ENCODE data around the gene NT5DC2. TPM values are rescaled to one million over a fixed set of nuclear protein-coding genes. Genes with fewer than 3 reads are reported as not detected.

The NT5DC2 gene
- polyA plus RNA-seq, 4 donors = 4.9 to 46.9 (median 23.8) TPM

GRCh38 chr3:52503788-52504424 lies 29.8 kb downstream of the NT5DC2 start:
- no peaks in the 10 kb centered on the region for H3K4me1 ChIP-seq (ENCODE audit: control insufficient read depth in 3 of 3, insufficient read depth in 2 of 3, low read depth in 1 of 3, low read length in 2 of 3)
- H3K4me3 ChIP-seq (ENCODE audit: low read depth in 1 of 3, low read length in 3 of 3) = no peak overlapping the region
- FAIRE-seq = no peak
- DNase-seq = no peak
- H3K9me3 ChIP-seq (ENCODE audit: control insufficient read depth in 2 of 2, insufficient read depth in 1 of 2, low read depth in 1 of 2, low read length in 1 of 2) = no peaks in the 10 kb centered on the region
- H3K27me3 ChIP-seq (ENCODE audit: control insufficient read depth in 3 of 3, insufficient read depth in 3 of 3, low read length in 3 of 3) = no peaks in the 10 kb centered on the region
- peaks cover 0 to 4% (median 0%) of the 10 kb centered on the region in 3 donors for H3K36me3 ChIP-seq (ENCODE audit: control insufficient read depth in 3 of 3, insufficient read depth in 2 of 3, low read depth in 1 of 3, low read length in 3 of 3)
- WGBS, 3 donors = 39 to 65% (median 56%) methylated on average over 23 of the region's 23 CpGs
- no peak overlapping the region for H3K27ac ChIP-seq (ENCODE audit: low read depth in 1 of 3, low read length in 2 of 3)

GRCh38 chr3:52502808-52503350 lies 30.8 kb downstream of the NT5DC2 start:
- no peaks in the 10 kb centered on the region for H3K4me1 ChIP-seq (ENCODE audit: control insufficient read depth in 3 of 3, insufficient read depth in 2 of 3, low read depth in 1 of 3, low read length in 2 of 3)
- peaks cover 0 to 2% (median 0%) of the 10 kb centered on the region in 3 donors for H3K36me3 ChIP-seq (ENCODE audit: control insufficient read depth in 3 of 3, insufficient read depth in 2 of 3, low read depth in 1 of 3, low read length in 3 of 3)
- no peak for FAIRE-seq
- no peak overlapping the region for H3K27ac ChIP-seq (ENCODE audit: low read depth in 1 of 3, low read length in 2 of 3)
- H3K4me3 ChIP-seq (ENCODE audit: low read depth in 1 of 3, low read length in 3 of 3) = no peak overlapping the region
- 89 to 93% (median 92%) methylated on average over 11 of the region's 11 CpGs for WGBS, 3 donors
- no peak for DNase-seq
- no peaks in the 10 kb centered on the region for H3K9me3 ChIP-seq (ENCODE audit: control insufficient read depth in 2 of 2, insufficient read depth in 1 of 2, low read depth in 1 of 2, low read length in 1 of 2)
- H3K27me3 ChIP-seq (ENCODE audit: control insufficient read depth in 3 of 3, insufficient read depth in 3 of 3, low read length in 3 of 3) = no peaks in the 10 kb centered on the region

DNA sequence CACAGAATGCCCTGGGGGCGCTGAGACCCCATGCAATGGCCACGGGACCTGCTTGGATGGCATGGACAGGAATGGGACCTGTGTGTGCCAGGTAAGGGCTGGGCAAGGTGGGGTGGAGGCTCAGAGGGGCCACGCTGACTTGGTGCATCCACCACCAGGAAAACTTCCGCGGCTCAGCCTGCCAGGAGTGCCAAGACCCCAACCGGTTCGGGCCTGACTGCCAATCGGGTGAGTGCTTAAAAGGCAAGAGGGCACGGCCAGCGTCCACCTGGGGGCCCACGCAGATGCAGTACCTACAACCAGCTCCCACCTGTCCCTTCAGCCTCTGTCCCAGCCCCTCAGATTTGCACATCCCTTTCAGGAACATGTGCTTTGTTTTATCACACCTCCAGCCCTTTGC lies 31.7 kb downstream of the NT5DC2 start:
- no peak overlapping the region for H3K4me3 ChIP-seq (ENCODE audit: low read depth in 1 of 3, low read length in 3 of 3)
- DNase-seq = no peak
- WGBS, 3 donors = 81 to 93% (median 82%) methylated on average over 11 of the region's 11 CpGs
- no peaks in the 10 kb centered on the region for H3K4me1 ChIP-seq (ENCODE audit: control insufficient read depth in 3 of 3, insufficient read depth in 2 of 3, low read depth in 1 of 3, low read length in 2 of 3)
- no peaks in the 10 kb centered on the region for H3K9me3 ChIP-seq (ENCODE audit: control insufficient read depth in 2 of 2, insufficient read depth in 1 of 2, low read depth in 1 of 2, low read length in 1 of 2)
- no peak for FAIRE-seq
- H3K27me3 ChIP-seq (ENCODE audit: control insufficient read depth in 3 of 3, insufficient read depth in 3 of 3, low read length in 3 of 3) = no peaks in the 10 kb centered on the region
- no peak overlapping the region for H3K27ac ChIP-seq (ENCODE audit: low read depth in 1 of 3, low read length in 2 of 3)
- H3K36me3 ChIP-seq (ENCODE audit: control insufficient read depth in 3 of 3, insufficient read depth in 2 of 3, low read depth in 1 of 3, low read length in 3 of 3) = peaks cover 0 to 2% (median 0%) of the 10 kb centered on the region in 3 donors

DNA sequence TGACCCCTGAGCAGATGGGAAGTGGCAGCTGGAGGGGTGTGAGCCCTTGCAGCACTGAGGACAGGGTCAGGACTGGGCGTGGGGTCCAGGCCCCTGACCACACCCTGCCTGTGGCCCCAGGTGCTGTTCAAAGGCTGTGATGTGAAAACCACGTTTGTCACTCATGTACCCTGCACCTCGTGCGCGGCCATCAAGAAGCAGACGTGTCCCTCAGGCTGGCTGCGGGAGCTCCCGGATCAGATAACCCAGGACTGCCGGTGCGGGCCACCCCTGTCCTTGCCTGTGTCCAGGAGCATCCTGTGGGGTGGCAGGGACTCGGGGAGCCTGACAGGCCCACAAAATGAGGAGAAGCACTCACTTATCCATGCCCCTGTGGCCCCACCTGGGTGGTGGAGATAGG lies 32.6 kb downstream of the NT5DC2 start:
- DNase-seq = no peak
- H3K9me3 ChIP-seq (ENCODE audit: control insufficient read depth in 2 of 2, insufficient read depth in 1 of 2, low read depth in 1 of 2, low read length in 1 of 2) = no peaks in the 10 kb centered on the region
- FAIRE-seq = no peak
- 44 to 71% (median 58%) methylated on average over 10 to 11 of the region's 11 CpGs for WGBS, 3 donors
- H3K4me3 ChIP-seq (ENCODE audit: low read depth in 1 of 3, low read length in 3 of 3) = no peak overlapping the region
- H3K4me1 ChIP-seq (ENCODE audit: control insufficient read depth in 3 of 3, insufficient read depth in 2 of 3, low read depth in 1 of 3, low read length in 2 of 3) = no peaks in the 10 kb centered on the region
- no peaks in the 10 kb centered on the region for H3K27me3 ChIP-seq (ENCODE audit: control insufficient read depth in 3 of 3, insufficient read depth in 3 of 3, low read length in 3 of 3)
- no peak overlapping the region for H3K27ac ChIP-seq (ENCODE audit: low read depth in 1 of 3, low read length in 2 of 3)
- H3K36me3 ChIP-seq (ENCODE audit: control insufficient read depth in 3 of 3, insufficient read depth in 2 of 3, low read depth in 1 of 3, low read length in 3 of 3) = peaks cover 0 to 2% (median 0%) of the 10 kb centered on the region in 3 donors

- Histone ChIP-seq H3K27me3 (ENCODE audit: control insufficient read depth in 3 of 3, insufficient read depth in 3 of 3, low read length in 3 of 3) (no peaks in the 10 kb centered on the region), H3K4me1 (ENCODE audit: control insufficient read depth in 3 of 3, insufficient read depth in 2 of 3, low read depth in 1 of 3, low read length in 2 of 3) (no peaks in the 10 kb centered on the region), H3K36me3 (ENCODE audit: control insufficient read depth in 3 of 3, insufficient read depth in 2 of 3, low read depth in 1 of 3, low read length in 3 of 3) (peaks cover 0 to 11% (median 0%) of the 10 kb centered on the region in 3 donors), H3K27ac (ENCODE audit: low read depth in 1 of 3, low read length in 2 of 3) (peak overlapping the region in 1 of 3 donors; percentile 39), H3K9me3 (ENCODE audit: control insufficient read depth in 2 of 2, insufficient read depth in 1 of 2, low read depth in 1 of 2, low read length in 1 of 2) (no peaks in the 10 kb centered on the region), H3K4me3 (ENCODE audit: low read depth in 1 of 3, low read length in 3 of 3) (no peak overlapping the region)
- FAIRE-seq (no peak), DNase-seq (no peak)
- WGBS, 3 donors = 63 to 75% (median 68%) methylated on average over 24 of the region's 24 CpGs
These were observed 35.3 kb downstream of the NT5DC2 start for GRCh38 chr3:52498137-52499054.

DNA sequence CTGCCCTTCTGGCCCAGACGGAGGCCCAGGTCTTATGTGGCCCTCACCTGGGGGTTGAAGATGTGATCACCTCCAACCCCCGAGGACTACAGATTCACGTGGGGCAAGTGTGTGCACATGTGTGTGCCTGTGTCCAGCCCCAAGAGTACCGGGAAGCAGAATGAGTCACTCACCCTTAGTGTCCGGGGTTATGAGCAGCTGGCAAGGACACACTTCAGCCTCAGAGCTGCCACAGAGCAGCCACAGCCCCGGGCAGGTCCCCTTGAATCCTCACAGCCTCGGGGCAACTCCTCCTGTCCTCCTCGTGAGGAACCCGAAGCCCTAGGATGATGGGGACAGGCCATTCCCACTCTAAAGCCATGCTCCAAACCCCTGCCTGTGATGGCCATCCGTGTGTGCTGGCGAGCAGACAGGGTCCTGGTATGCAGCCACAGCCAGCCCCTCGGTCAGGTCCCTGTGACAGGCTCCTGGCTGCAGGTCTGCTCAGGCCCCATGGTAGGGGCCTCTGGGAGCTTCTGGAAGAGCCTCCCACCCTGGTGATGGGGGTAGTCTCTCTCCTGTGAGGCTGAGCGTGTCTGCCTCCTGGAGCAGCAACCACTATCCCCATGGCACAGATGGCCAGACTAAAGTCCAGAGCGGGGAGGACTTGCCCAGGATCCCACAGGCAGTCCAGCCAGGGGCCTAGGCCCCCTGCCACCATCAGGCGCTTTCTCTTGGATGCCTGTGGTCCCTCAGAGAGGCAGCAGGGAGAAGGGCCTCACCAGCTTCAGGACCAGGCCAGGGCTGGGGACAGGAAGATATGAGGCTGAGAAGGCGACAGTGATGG lies 37.7 kb downstream of the NT5DC2 start:
- no peaks in the 10 kb centered on the region for H3K4me1 ChIP-seq (ENCODE audit: control insufficient read depth in 3 of 3, insufficient read depth in 2 of 3, low read depth in 1 of 3, low read length in 2 of 3)
- no peak for FAIRE-seq

GRCh38 chr3:52494886-52495495 lies 38.7 kb downstream of the NT5DC2 start, which contains the start of gene STAB1:
TSS of gene STAB1 (plus strand) at chr3:52495338. CDS start at chr3:52495414, 76 bp downstream.
- peak within 1 kb of the TSS in 1 of 3 donors; percentile 24 for H3K4me3 ChIP-seq (ENCODE audit: low read depth in 1 of 3, low read length in 3 of 3)
- WGBS, 3 donors = 52 to 74% (median 69%) methylated on average over 22 to 25 of the region's 25 CpGs
- no peaks in the 10 kb centered on the region for H3K4me1 ChIP-seq (ENCODE audit: control insufficient read depth in 3 of 3, insufficient read depth in 2 of 3, low read depth in 1 of 3, low read length in 2 of 3)
- H3K27me3 ChIP-seq (ENCODE audit: control insufficient read depth in 3 of 3, insufficient read depth in 3 of 3, low read length in 3 of 3) = no peaks in the 10 kb centered on the region
- FAIRE-seq (no peak), DNase-seq (no peak)
- peak within 1 kb of the TSS in 1 of 3 donors; percentile 83 for H3K27ac ChIP-seq (ENCODE audit: low read depth in 1 of 3, low read length in 2 of 3)
- no peaks in the 10 kb centered on the region for H3K9me3 ChIP-seq (ENCODE audit: control insufficient read depth in 2 of 2, insufficient read depth in 1 of 2, low read depth in 1 of 2, low read length in 1 of 2)
- H3K36me3 ChIP-seq (ENCODE audit: control insufficient read depth in 3 of 3, insufficient read depth in 2 of 3, low read depth in 1 of 3, low read length in 3 of 3) = peaks cover 2 to 45% (median 14%) of the 10 kb centered on the region in 3 donors

More for the DNA sequence above, 37.7 kb downstream of the NT5DC2 start:
- Histone ChIP-seq H3K4me3 (ENCODE audit: low read depth in 1 of 3, low read length in 3 of 3) (peak overlapping the region in 1 of 3 donors; percentile 24), H3K27ac (ENCODE audit: low read depth in 1 of 3, low read length in 2 of 3) (peak overlapping the region in 1 of 3 donors; percentile 83), H3K27me3 (ENCODE audit: control insufficient read depth in 3 of 3, insufficient read depth in 3 of 3, low read length in 3 of 3) (no peaks in the 10 kb centered on the region), H3K9me3 (ENCODE audit: control insufficient read depth in 2 of 2, insufficient read depth in 1 of 2, low read depth in 1 of 2, low read length in 1 of 2) (no peaks in the 10 kb centered on the region), H3K36me3 (ENCODE audit: control insufficient read depth in 3 of 3, insufficient read depth in 2 of 3, low read depth in 1 of 3, low read length in 3 of 3) (peaks cover 2 to 35% (median 10%) of the 10 kb centered on the region in 3 donors)
- 66 to 70% (median 67%) methylated on average over 16 of the region's 16 CpGs for WGBS, 3 donors
- DNase-seq = no peak
